ENCODE measurements around the gene GALM. TPM values are rescaled to one million over a fixed set of nuclear protein-coding genes. Genes with fewer than 3 reads are reported as not detected.
A peak's percentile ranks its signal among the peaks of the same experiment; 100 is the strongest.

Gene GALM
- total and polyA plus RNA-seq, 2 of the 13 experiments (the other 11 are each of a cell fraction or from before 2014, with no cell fraction given), result 65.5 to 90.0 TPM

GRCh38 chr2:38643021-38643671, 22.8 kb upstream of the GALM start:
- Histone ChIP-seq H3K27me3 (ENCODE audit: control insufficient read depth in 1 of 2, insufficient read depth in 2 of 2, low read length in 2 of 2) (no peaks in the 10 kb centered on the region), H3K4me2 (ENCODE audit: low read depth, low read length) (no peak overlapping the region), H3K27ac (ENCODE audit: extremely low read length, insufficient read depth, low read length) (no peak overlapping the region), H4K20me1 (ENCODE audit: insufficient read depth, low read length) (no peaks in the 10 kb centered on the region), H3K9ac (ENCODE audit: insufficient read depth, low read depth, low read length) (no peak overlapping the region), H3K4me1 (ENCODE audit: insufficient read depth, low read length) (peaks cover 24% of the 10 kb centered on the region), H3K36me3 (replicated peaks in 1 of 2; ENCODE audit: control insufficient read depth in 1 of 2, insufficient read depth in 2 of 2, low read length in 2 of 2) (no peaks in the 10 kb centered on the region), H3K9me3 (ENCODE audit: low read length) (no peaks in the 10 kb centered on the region), H3K79me2 (ENCODE audit: insufficient read depth, low read length) (no peaks in the 10 kb centered on the region), H3K4me3 (replicated peaks in 1 of 3; ENCODE audit: insufficient read depth in 1 of 3, low read depth in 2 of 3, low read length in 3 of 3) (no peak overlapping the region), H2AFZ (ENCODE audit: low read length) (no peak overlapping the region)
- WGBS (ENCODE audit: low lambda C conversion rate), result 89% methylated on average over 26 of the region's 45 CpGs
- ChIA-PET CTCF (ENCODE audit: low intra/inter-chr PET ratio, low total read pairs) (no interaction called here), POLR2A (interaction anchor here (0.6 to 2.3 kb wide), 3 partner anchors 15 to 41 kb away, joined by 3 to 5 read pairs (median 4); no protein-coding TSS in a partner anchor)
- TF ChIP-seq ZBTB26 (CRISPR knock-in tag; IDR thresholded peaks at IDR 0.05; ENCODE audit: borderline replicate concordance), result no peak
- peak; percentile 50 for TF ChIP-seq ZBTB33 (CRISPR knock-in tag; IDR thresholded peaks at IDR 0.05)
- TF ChIP-seq SMAD3 (CRISPR knock-in tag; IDR thresholded peaks at IDR 0.05), result no peak
- peak; percentile 21; the same call in 1 of the 2 replicates for TF ChIP-seq ZNF687 (CRISPR knock-in tag; IDR thresholded peaks at IDR 0.05)
- peak; percentile 99 for TF ChIP-seq ZNF850 (CRISPR knock-in tag; conservative IDR thresholded peaks at IDR 0.05)
- intact Hi-C loops (cut with micrococcal nuclease; ENCODE audit: unreplicated experiment) (loop anchor here (1.0 kb wide), 1 partner anchor 39 kb away; no protein-coding TSS in a partner anchor), in situ Hi-C loops (cut with HindIII; ENCODE audit: extremely low pct_ligation_motif_present, low pct_unique_long_range_greater_than_20kb) (no loop called here)
- ATAC-seq (peak; percentile 26; the same call in 1 of the 3 replicates), DNase-seq (ENCODE audit: low spot score) (no peak), FAIRE-seq (no peak)
- BruUV-seq (replicated peaks), result no TSS peak

Data from HepG2 (cell line).